Right lobe of liver (tissue), 4 donors: ENCODE data around the gene SLC38A10.

Experiments
- POLR2A ChIP-seq: fragments of 450-650 bp; IDR thresholded peaks from one replicate; pipeline ENCODE4 v1.6.1; 2017; ENCODE audit warnings: antibody characterized with exemption, mild to moderate bottlenecking
- TF ChIP-seq, protein P1 (sequence below), 4 donors: fragments of 200-600 bp in 3 of 4; fragments of 450-650 bp in 1 of 4; IDR thresholded peaks; one replicate each; pipeline versions ENCODE4 v1.5.1 to v1.8.0; 2016 to 2022; ENCODE audit warnings: antibody characterized with exemption in 4 of 4, mild to moderate bottlenecking in 2 of 4
- donor health status: DM: no; HTN: no; CAD: no.
- donor health status: DM: no; HTN: no; CAD: no.
- donor health status: DM: no; HTN: yes; CAD: no.

DNA sequence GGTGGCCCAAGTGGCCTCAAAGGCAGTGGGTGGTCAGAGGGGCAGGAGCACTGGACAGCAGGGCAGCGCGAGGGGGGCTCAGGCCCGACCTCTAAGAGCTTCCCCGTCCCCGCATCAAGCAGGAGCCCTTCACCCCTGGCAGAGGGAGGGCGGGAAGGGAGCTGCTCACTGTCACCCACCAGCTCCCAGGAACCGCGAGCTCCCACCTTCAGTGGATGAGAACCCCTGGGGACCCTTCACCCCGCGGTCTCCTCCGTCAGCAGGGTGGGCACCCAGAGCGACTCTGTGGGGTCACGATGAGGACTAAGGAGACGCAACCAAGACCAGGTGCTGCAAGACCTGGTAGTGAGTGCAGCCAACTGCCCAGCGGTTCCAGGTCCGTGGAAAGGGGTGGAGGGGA, 86.0 kb downstream of the SLC38A10 start:
- TF ChIP-seq, protein P1, sequence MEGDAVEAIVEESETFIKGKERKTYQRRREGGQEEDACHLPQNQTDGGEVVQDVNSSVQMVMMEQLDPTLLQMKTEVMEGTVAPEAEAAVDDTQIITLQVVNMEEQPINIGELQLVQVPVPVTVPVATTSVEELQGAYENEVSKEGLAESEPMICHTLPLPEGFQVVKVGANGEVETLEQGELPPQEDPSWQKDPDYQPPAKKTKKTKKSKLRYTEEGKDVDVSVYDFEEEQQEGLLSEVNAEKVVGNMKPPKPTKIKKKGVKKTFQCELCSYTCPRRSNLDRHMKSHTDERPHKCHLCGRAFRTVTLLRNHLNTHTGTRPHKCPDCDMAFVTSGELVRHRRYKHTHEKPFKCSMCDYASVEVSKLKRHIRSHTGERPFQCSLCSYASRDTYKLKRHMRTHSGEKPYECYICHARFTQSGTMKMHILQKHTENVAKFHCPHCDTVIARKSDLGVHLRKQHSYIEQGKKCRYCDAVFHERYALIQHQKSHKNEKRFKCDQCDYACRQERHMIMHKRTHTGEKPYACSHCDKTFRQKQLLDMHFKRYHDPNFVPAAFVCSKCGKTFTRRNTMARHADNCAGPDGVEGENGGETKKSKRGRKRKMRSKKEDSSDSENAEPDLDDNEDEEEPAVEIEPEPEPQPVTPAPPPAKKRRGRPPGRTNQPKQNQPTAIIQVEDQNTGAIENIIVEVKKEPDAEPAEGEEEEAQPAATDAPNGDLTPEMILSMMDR (IDR thresholded peaks at IDR 0.05) = no peak
- no peak for TF ChIP-seq POLR2A
